Activated naive CD4-positive, alpha-beta T cell treated with anti-CD3 and anti-CD28 coated beads for 36 hours (primary cell): ENCODE measurements around the gene NBPF4. TPM values are rescaled to one million over a fixed set of nuclear protein-coding genes. Genes with fewer than 3 reads are reported as not detected.
"Not testable (repeated sequence)": the region's sequence is repeated elsewhere in the genome, so short reads cannot be mapped to it uniquely, and the experiment has no call there.

Source experiments
- CTCF ChIA-PET: fragments of 350-600 bp; sonication (Branson Sonifier 250); formaldehyde crosslinking; loops from one replicate; lab custom pipeline; 2021; ENCODE audit warnings: antibody characterized with exemption; lab: Charles Lee
- DNase-seq: peaks from one replicate; pipeline ENCODE4 v3.0.0-alpha.2; 2020
- H3K27ac Mint-ChIP-seq: one replicate; pipeline ENCODE4 v1.8.0; 2021; ENCODE audit warnings: mild to moderate bottlenecking, mixed read lengths
- H3K27me3 Mint-ChIP-seq: one replicate; pipeline ENCODE4 v1.8.0; 2021; ENCODE audit warnings: low read depth, mixed read lengths
- H3K36me3 Mint-ChIP-seq: one replicate; pipeline ENCODE4 v1.8.0; 2021; ENCODE audit warnings: low read depth, mixed read lengths
- H3K4me1 Mint-ChIP-seq: one replicate; pipeline ENCODE4 v1.8.0; 2021; ENCODE audit warnings: low read depth, mixed read lengths
- H3K4me3 Mint-ChIP-seq: one replicate; pipeline ENCODE4 v1.8.0; 2021; ENCODE audit warnings: mild to moderate bottlenecking, moderate library complexity, mixed read lengths
- H3K9me3 Mint-ChIP-seq: one replicate; pipeline ENCODE4 v1.8.0; 2021; ENCODE audit warnings: mixed read lengths
- intact Hi-C: fragments of 100-400 bp; cut with micrococcal nuclease; formaldehyde crosslinking; loops from one replicate; pipeline ENCODE4 v1.15.1; 2023
- total RNA-seq, 2 experiments: library from RNA; stranded (reverse); gene quantifications; one replicate each; pipeline ENCODE4 v1.2.3, GENCODE V29; 2021

The NBPF4 gene
- not detected for total RNA-seq

DNA sequence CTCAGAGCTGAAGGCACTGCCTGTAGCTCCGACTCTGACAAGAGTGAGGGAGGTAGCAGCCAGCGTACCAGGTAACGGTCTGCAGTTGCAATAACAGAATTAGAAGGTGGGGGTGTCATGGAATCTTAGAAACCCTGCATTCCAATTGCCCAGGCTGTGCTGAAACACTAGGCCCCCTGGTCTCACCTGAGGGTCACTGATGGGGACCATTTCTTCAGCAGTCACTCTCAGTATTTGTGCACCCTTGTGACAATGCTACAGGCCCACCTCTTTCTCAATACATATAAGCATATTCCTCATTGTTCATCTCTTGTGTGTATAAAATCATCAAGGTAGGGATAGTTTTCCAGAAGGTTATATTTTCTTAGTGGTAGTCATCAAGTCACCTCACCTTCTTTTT is at the start of gene NBPF4:
TSS of gene NBPF4 (minus strand) at position 101 of the 400 bp plus-strand sequence. CDS start 315 bp downstream, outside the sequence.
- H3K27ac Mint-ChIP-seq, intact Hi-C loops: not testable (repeated sequence)

GRCh38 chr1:108282528-108283257 is 38.8 kb upstream of the NBPF4 start:
- intact Hi-C loops, H3K4me1 Mint-ChIP-seq, DNase-seq, H3K36me3 Mint-ChIP-seq, H3K27me3 Mint-ChIP-seq, H3K27ac Mint-ChIP-seq, H3K4me3 Mint-ChIP-seq, H3K9me3 Mint-ChIP-seq, CTCF ChIA-PET: not testable (repeated sequence)

More for the DNA sequence above, at the start of gene NBPF4:
- H3K4me3 Mint-ChIP-seq, H3K36me3 Mint-ChIP-seq, H3K9me3 Mint-ChIP-seq, DNase-seq, H3K27me3 Mint-ChIP-seq, CTCF ChIA-PET, H3K4me1 Mint-ChIP-seq: not testable (repeated sequence)

DNA sequence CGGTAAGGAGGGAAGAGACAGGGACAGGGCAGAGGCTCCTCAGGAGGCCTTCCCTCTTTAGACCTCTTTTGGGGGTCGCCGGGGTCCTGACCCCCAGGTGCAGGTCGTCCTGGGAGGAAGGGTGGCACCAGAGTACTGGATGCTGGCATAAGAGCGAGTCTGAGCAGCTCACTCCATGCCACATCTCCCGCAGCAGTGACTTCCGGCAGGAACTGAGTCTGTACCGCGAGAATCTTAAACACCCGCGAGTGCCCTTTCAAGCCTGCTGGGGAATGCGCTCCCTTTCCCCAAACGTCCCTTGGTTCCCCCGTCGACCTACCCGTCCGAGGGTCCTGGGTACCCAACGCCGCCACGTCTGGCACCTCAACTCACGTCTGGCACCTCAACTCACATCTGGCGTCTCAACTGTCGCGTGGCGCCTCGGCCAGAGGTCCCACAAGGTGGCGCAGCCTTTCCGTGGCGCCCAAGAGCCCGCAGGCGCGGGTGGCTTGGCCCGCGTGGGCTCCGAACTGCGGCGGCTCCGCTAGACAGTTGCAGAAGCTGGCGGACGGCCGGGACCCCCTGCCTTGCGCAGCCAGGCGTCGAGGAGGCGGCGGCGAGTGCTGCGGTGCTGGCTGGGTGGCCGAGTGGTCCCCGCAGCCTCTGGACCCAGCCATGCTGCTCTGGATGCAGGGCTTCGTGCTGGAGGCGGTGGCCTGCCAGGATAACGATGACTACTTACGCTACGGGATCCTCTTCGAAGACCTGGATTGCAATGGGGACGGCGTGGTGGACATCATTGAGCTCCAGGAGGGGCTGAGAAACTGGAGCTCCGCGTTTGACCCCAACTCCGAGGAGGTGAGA is 28.8 kb upstream of the NBPF4 start:
- H3K4me1 Mint-ChIP-seq, H3K4me3 Mint-ChIP-seq, H3K27ac Mint-ChIP-seq, H3K36me3 Mint-ChIP-seq, CTCF ChIA-PET, H3K9me3 Mint-ChIP-seq, intact Hi-C loops, H3K27me3 Mint-ChIP-seq, DNase-seq: not testable (repeated sequence)

DNA sequence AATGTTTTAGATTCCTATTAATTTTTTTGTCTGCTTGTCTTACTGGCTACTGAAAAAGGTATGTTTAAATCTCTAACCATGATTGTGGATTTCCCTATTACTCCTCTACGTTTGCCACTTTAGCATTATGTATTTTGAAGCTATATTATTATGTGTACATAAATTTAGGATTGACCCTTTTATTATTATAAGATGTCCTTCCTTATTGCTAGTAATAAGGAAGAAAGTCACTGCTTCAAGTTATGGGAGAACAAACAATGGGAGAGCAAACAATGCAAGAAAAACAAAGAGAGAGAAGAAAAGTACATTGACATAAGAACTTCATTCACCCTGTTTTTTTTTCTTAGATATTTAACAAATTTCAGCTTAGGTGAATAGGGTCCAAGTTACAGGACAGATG is 23.2 kb upstream of the NBPF4 start:
- H3K9me3 Mint-ChIP-seq, H3K4me1 Mint-ChIP-seq, intact Hi-C loops, H3K27ac Mint-ChIP-seq, CTCF ChIA-PET, H3K27me3 Mint-ChIP-seq, H3K36me3 Mint-ChIP-seq, DNase-seq, H3K4me3 Mint-ChIP-seq: not testable (repeated sequence)

GRCh38 chr1:108261967-108262366 is 18.1 kb upstream of the NBPF4 start:
- DNase-seq, intact Hi-C loops, H3K4me1 Mint-ChIP-seq, H3K27me3 Mint-ChIP-seq, CTCF ChIA-PET, H3K36me3 Mint-ChIP-seq, H3K9me3 Mint-ChIP-seq, H3K4me3 Mint-ChIP-seq, H3K27ac Mint-ChIP-seq: not testable (repeated sequence)

DNA sequence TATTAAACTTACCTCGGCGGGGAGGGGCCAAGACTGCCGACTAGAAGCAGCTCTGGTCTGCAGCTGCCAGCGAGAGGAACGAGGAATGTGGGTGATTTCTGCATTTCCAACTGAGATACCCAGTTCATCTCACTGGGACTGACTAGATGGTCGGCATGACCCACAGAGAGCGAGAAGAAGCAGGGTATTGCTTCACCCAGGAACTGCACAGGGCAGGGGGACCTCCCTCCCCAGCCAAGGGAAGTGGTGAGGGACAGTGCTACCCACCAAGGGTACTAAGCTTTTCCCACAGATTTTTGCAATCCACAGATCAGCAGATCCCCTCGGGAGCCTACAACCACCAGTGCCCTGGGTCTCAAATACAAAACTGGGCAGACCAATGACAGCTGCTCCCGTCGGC is 17.6 kb upstream of the NBPF4 start:
- H3K36me3 Mint-ChIP-seq, intact Hi-C loops: not testable (repeated sequence)

DNA sequence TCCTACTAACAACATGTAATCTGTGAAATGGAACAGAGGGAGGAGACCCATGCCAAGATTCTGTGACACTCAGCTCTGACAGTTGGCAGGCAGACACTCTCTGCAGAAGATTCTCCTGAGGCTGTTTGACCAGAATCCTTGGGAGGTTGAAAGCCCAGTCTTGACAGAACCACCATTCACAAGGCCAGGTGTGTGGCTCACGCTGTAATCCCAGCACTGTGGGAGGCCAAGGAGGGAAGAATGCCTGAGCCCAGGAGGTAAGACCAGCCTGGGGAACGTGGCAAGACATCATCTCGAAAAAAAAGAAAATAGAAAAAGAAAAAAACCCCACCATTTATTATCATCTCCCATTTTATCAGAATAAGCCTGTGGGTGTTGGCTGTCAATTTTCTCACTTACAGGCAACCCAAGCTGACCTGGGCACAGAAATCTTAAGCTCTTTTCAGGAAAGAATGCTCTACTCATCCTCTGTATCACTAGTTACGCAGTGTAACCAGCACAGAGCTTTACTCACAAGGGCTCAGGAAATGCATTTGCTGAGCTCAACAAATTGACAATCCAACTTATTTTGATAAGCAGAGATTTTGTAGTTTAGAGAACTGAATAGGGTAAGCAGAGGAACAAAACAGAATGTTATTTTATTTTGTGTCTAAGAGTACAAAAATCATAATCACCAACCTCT is 16.8 kb upstream of the NBPF4 start:
- not testable (repeated sequence) for H3K9me3 Mint-ChIP-seq

More for the DNA sequence above, 17.6 kb upstream of the NBPF4 start:
- H3K27ac Mint-ChIP-seq, H3K9me3 Mint-ChIP-seq, H3K4me1 Mint-ChIP-seq, DNase-seq, H3K27me3 Mint-ChIP-seq, CTCF ChIA-PET, H3K4me3 Mint-ChIP-seq: not testable (repeated sequence)

DNA sequence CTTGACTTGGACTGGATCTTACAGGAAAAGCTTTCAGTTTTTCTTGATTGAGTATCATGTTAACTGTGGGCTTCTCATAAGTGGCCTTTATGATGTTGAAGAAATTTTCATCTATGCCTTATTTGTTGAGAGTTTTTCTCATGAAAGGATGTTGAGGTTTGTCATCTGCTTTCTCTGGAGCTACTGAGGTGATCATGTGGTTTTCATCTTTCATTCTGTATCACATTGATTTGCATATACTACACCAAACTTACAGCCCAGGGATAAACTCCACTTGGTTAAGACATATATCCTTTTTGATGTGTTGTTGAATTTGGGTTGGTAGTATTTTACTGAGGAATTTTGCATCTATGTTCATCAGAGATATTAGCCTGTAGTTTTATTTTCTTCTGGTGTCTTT is 11.6 kb upstream of the NBPF4 start:
- H3K9me3 Mint-ChIP-seq, intact Hi-C loops, H3K4me3 Mint-ChIP-seq, CTCF ChIA-PET, DNase-seq, H3K4me1 Mint-ChIP-seq, H3K36me3 Mint-ChIP-seq, H3K27ac Mint-ChIP-seq, H3K27me3 Mint-ChIP-seq: not testable (repeated sequence)

More for the DNA sequence above, 16.8 kb upstream of the NBPF4 start:
- H3K27me3 Mint-ChIP-seq, H3K36me3 Mint-ChIP-seq, H3K4me3 Mint-ChIP-seq, CTCF ChIA-PET, H3K27ac Mint-ChIP-seq, H3K4me1 Mint-ChIP-seq, DNase-seq, intact Hi-C loops: not testable (repeated sequence)

- H3K36me3 Mint-ChIP-seq, DNase-seq, intact Hi-C loops, H3K9me3 Mint-ChIP-seq, H3K27me3 Mint-ChIP-seq, H3K4me1 Mint-ChIP-seq, H3K4me3 Mint-ChIP-seq, CTCF ChIA-PET, H3K27ac Mint-ChIP-seq: not testable (repeated sequence)
Measured at GRCh38 chr1:108239426-108239825, 4.5 kb downstream of the NBPF4 start.

GRCh38 chr1:108235308-108235707 is 8.6 kb downstream of the NBPF4 start:
- H3K27me3 Mint-ChIP-seq, H3K9me3 Mint-ChIP-seq, H3K27ac Mint-ChIP-seq, CTCF ChIA-PET, DNase-seq, H3K4me3 Mint-ChIP-seq, intact Hi-C loops, H3K4me1 Mint-ChIP-seq, H3K36me3 Mint-ChIP-seq: not testable (repeated sequence)

DNA sequence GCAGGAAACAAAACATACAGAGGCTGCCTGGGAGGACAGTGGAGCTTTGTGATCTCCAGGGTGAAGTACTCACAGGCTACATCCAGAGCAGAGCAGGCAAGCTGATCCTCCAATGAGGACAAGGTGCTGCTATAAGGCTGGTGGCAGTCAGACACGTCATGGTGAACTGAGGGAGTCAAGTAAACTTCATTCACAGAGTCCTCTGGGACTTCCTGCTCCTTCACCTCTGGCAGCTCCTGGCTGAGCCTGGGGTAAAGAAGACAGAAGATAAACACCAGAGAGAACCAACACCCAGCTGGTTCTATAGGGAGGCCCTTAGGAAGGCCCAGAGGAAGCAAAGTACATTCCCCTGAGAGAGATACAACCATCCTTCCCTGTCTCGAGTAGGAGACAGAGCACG is 11.7 kb downstream of the NBPF4 start:
- H3K4me3 Mint-ChIP-seq, H3K4me1 Mint-ChIP-seq, DNase-seq, H3K36me3 Mint-ChIP-seq, intact Hi-C loops, H3K9me3 Mint-ChIP-seq, H3K27ac Mint-ChIP-seq, CTCF ChIA-PET, H3K27me3 Mint-ChIP-seq: not testable (repeated sequence)

GRCh38 chr1:108229976-108230375 is 13.9 kb downstream of the NBPF4 start:
- H3K4me3 Mint-ChIP-seq, CTCF ChIA-PET, H3K36me3 Mint-ChIP-seq, H3K4me1 Mint-ChIP-seq, DNase-seq, intact Hi-C loops, H3K9me3 Mint-ChIP-seq, H3K27me3 Mint-ChIP-seq, H3K27ac Mint-ChIP-seq: not testable (repeated sequence)
